Omental fat pad (tissue), 4 donors: ENCODE results near the gene RNF114. TPM values are rescaled to one million over a fixed set of nuclear protein-coding genes. Genes with fewer than 3 reads are reported as not detected.
"Not testable (repeated sequence)": the region's sequence is repeated elsewhere in the genome, so short reads cannot be mapped to it uniquely, and the experiment has no call there.

Source experiments
- ATAC-seq: fragments of 150-250 bp; one replicate; pipeline ENCODE4 v1.9.1; 2016; ENCODE audit warnings: mild to moderate bottlenecking, moderate library complexity; ENCODE audit not compliant: low FRiP score
- DNase-seq: peaks from one replicate; pipeline ENCODE4 v3.0.0-alpha.2; 2019; ENCODE audit warnings: low spot score
- total RNA-seq, 4 donors: library from RNA; depleted of rRNA; stranded (reverse); fragments of >200 nt; gene quantifications; one replicate each; pipeline ENCODE4 v1.1.0, GENCODE V29; 2016
- TF ChIP-seq, protein P1 (sequence below), 3 donors: fragments of 450-650 bp; IDR thresholded peaks; one replicate each; pipeline ENCODE4 v1.5.1; 2016 to 2017; ENCODE audit warnings: antibody characterized with exemption in 3 of 3, mild to moderate bottlenecking in 3 of 3, moderate library complexity in 2 of 3

Gene RNF114
- total RNA-seq, 4 donors from 2014 or later, result 133 to 163 (median 146) TPM

DNA sequence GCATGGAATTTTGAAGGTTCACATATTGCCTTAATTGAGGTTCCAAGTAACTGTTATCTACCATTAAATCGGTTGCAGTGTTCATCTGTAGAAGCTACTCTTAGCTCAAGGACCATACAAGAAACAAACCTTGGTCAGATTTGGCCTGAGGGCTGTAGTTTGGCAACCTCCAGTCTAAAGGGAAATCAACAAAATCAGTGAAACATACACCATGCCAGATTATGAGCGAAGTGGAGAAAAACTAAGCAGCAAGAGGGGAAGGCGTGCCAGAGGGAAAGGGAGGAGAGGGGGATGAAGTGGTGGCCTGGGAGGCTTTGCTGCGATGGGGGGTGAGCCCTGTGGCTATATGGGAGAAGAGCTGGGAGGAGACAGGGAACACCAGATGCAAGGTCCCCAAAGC is 37.8 kb downstream of the RNF114 start:
- no peak for DNase-seq
- TF ChIP-seq, protein P1, sequence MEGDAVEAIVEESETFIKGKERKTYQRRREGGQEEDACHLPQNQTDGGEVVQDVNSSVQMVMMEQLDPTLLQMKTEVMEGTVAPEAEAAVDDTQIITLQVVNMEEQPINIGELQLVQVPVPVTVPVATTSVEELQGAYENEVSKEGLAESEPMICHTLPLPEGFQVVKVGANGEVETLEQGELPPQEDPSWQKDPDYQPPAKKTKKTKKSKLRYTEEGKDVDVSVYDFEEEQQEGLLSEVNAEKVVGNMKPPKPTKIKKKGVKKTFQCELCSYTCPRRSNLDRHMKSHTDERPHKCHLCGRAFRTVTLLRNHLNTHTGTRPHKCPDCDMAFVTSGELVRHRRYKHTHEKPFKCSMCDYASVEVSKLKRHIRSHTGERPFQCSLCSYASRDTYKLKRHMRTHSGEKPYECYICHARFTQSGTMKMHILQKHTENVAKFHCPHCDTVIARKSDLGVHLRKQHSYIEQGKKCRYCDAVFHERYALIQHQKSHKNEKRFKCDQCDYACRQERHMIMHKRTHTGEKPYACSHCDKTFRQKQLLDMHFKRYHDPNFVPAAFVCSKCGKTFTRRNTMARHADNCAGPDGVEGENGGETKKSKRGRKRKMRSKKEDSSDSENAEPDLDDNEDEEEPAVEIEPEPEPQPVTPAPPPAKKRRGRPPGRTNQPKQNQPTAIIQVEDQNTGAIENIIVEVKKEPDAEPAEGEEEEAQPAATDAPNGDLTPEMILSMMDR (IDR thresholded peaks at IDR 0.05), result no peak
- ATAC-seq, result no peak

GRCh38 chr20:49976542-49976941 is 40.3 kb downstream of the RNF114 start:
- TF ChIP-seq, protein P1 (IDR thresholded peaks at IDR 0.05), result no peak
- DNase-seq (no peak), ATAC-seq (no peak)

GRCh38 chr20:49977740-49978139 is 41.5 kb downstream of the RNF114 start:
- DNase-seq, ATAC-seq: not testable (repeated sequence)

- ATAC-seq (no peak), DNase-seq (no peak)
- TF ChIP-seq, protein P1 (IDR thresholded peaks at IDR 0.05), result no peak
These were observed 42.5 kb downstream of the RNF114 start for GRCh38 chr20:49978685-49979029.

GRCh38 chr20:49979030-49979832 is 43.0 kb downstream of the RNF114 start:
- TF ChIP-seq, protein P1 (IDR thresholded peaks at IDR 0.05), result peak in 2 of 3 donors; percentile 90 to 100
- DNase-seq (no peak), ATAC-seq (peak; percentile 59)

GRCh38 chr20:49980140-49981008 is 44.2 kb downstream of the RNF114 start:
- no peak for ATAC-seq
- TF ChIP-seq, protein P1 (IDR thresholded peaks at IDR 0.05), result no peak
- no peak for DNase-seq

DNA sequence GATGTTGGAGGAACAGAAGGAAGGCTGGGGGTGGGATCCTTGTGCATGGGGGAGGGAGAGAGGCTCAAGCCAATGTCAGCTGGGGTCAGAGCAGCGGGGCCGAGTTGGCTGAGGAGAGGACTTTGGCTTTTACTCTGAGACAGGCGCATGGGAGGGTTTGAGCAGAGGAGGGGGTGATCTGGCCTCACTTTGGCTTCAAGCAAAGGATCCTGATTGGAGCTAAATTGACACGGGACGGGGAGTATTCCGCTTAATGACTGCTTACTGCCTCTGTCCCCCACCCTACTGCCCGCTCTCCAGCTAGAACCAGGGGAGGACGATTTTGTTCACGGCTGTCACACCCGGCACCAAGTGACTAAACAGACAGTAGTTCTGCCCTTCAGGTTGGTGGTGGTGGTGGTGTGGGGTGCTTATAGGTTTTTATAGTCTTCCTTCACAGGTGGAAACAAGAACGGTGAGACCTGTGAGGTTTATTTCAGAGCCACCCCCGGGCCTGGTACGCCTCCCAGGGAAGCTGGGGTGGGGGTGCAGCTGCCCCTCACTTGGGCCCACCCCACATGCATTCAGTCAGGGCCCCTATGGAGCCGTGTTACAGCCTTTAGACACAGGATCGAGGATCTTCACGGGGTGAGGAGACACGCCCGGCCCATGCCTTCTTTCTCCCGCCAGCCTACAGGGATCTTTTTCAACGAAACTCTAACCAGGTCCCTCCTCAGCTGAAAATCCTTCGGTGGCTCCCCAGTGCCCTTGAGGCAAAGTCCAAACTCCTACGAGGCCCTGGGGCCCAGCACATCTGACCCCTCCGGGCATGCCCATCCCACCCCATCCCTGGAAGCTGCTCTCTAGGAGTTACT is 45.2 kb downstream of the RNF114 start:
- TF ChIP-seq, protein P1 (IDR thresholded peaks at IDR 0.05), result no peak
- ATAC-seq, result no peak
- no peak for DNase-seq
